Measurements from ENCODE around the gene MASP2. TPM values are rescaled to one million over a fixed set of nuclear protein-coding genes. Genes with fewer than 3 reads are reported as not detected.

The MASP2 gene
- total and polyA plus RNA-seq, 10 of the 15 experiments (the other 5 are each of a cell fraction or from before 2014, with no cell fraction given): 0.04 to 0.21 (median 0.06) TPM; not detected in 7

DNA sequence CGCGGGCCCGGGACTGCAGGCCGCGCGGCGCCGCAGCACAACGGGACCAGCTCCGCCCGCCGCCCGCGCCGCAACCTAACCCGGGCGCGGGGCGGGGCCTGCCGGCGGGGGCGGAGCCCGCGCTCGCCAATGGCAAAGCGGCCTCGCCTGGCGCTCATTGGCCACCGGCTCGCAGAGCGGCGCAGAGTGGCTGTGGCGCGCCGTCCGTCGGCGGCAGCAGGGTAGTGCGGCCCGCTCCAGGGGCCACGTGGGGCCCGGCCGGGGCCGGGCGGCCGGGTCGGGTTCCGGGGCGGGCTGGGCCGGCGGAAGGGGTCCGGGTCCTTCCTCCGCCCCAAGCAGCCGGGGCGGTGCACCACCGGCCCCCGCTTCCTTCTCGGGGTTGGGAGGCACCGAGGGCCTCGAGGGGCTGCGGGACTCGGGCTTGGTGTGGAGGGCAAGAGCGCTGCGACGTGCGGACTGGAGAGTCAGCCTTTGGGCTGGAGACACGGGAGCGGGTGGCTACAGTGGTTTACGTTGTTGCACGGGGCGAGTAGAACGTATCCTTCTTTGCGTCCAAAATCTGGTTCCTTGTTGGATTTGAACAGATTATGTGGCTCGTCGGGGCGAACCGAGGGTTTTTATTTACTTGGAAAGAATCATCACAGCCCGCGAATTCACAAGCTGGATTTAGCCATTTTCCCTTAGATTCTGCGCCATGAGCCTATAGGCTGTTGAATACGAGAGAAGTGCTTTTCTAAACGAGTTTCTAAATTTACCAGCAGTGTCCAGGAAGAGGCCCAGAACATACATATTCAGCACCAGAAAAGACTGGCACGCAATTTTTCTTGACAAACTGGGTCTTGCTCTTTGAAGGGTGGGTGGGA lies 13.2 kb upstream of the MASP2 start, which contains the start of gene SRM (continued):
- TF ChIP-seq CHD4 (IDR thresholded peaks at IDR 0.05): no peak
- no peak for TF ChIP-seq CBFB (IDR thresholded peaks at IDR 0.05; ENCODE audit: low read depth)
- TF ChIP-seq NR2C2 (IDR thresholded peaks at IDR 0.05; ENCODE audit: borderline replicate concordance, control insufficient read depth, insufficient read length, low read depth): no peak
- TF ChIP-seq ATF7 (IDR thresholded peaks at IDR 0.05; ENCODE audit: low read depth): no peak
- TF ChIP-seq ELK1 (IDR thresholded peaks at IDR 0.05; ENCODE audit: low read depth, low read length): no peak
- TF ChIP-seq TBL1XR1 (IDR thresholded peaks at IDR 0.05; ENCODE audit: low read depth, low read length): no peak
- TF ChIP-seq ZNF274 (IDR thresholded peaks at IDR 0.05; ENCODE audit: insufficient read depth, insufficient read length): no peak
- TF ChIP-seq RUNX3 (IDR thresholded peaks at IDR 0.05; ENCODE audit: low read length): no peak
- no peak for TF ChIP-seq PAX8 (IDR thresholded peaks at IDR 0.05)
- no peak for TF ChIP-seq BRCA1 (IDR thresholded peaks at IDR 0.05; ENCODE audit: low read depth, low read length)
- TF ChIP-seq JUNB (IDR thresholded peaks at IDR 0.05): no peak
- TF ChIP-seq CTCF (IDR thresholded peaks at IDR 0.05 in 2 of 3, conservative IDR thresholded peaks at IDR 0.05 in 1 of 3; ENCODE audit: control insufficient read depth in 2 of 3, extremely low read depth in 1 of 3, insufficient read depth in 1 of 3, low read depth in 3 of 3, low read length in 3 of 3): peak in 2 of 3 experiments; percentile 13 to 41; a peak in 1 of 6 replicates
- TF ChIP-seq RFX5 (IDR thresholded peaks at IDR 0.05; ENCODE audit: low read depth, low read length): no peak
- no peak for TF ChIP-seq BCL11A (IDR thresholded peaks at IDR 0.05; ENCODE audit: low read depth, low read length)
- TF ChIP-seq, protein P1, sequence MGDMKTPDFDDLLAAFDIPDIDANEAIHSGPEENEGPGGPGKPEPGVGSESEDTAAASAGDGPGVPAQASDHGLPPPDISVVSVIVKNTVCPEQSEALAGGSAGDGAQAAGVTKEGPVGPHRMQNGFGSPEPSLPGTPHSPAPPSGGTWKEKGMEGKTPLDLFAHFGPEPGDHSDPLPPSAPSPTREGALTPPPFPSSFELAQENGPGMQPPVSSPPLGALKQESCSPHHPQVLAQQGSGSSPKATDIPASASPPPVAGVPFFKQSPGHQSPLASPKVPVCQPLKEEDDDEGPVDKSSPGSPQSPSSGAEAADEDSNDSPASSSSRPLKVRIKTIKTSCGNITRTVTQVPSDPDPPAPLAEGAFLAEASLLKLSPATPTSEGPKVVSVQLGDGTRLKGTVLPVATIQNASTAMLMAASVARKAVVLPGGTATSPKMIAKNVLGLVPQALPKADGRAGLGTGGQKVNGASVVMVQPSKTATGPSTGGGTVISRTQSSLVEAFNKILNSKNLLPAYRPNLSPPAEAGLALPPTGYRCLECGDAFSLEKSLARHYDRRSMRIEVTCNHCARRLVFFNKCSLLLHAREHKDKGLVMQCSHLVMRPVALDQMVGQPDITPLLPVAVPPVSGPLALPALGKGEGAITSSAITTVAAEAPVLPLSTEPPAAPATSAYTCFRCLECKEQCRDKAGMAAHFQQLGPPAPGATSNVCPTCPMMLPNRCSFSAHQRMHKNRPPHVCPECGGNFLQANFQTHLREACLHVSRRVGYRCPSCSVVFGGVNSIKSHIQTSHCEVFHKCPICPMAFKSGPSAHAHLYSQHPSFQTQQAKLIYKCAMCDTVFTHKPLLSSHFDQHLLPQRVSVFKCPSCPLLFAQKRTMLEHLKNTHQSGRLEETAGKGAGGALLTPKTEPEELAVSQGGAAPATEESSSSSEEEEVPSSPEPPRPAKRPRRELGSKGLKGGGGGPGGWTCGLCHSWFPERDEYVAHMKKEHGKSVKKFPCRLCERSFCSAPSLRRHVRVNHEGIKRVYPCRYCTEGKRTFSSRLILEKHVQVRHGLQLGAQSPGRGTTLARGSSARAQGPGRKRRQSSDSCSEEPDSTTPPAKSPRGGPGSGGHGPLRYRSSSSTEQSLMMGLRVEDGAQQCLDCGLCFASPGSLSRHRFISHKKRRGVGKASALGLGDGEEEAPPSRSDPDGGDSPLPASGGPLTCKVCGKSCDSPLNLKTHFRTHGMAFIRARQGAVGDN (IDR thresholded peaks at IDR 0.05): peak; percentile 76
- TF ChIP-seq SKIL (IDR thresholded peaks at IDR 0.05; ENCODE audit: low read depth, poor library complexity, severe bottlenecking): no peak
- TF ChIP-seq GATAD2B (conservative IDR thresholded peaks at IDR 0.05; ENCODE audit: low read depth): peak; percentile 58

Measured in GM12878 (cell line).